Lung (tissue), 12 donors: ENCODE results near the gene ROBO1. TPM values are rescaled to one million over a fixed set of nuclear protein-coding genes. Genes with fewer than 3 reads are reported as not detected.

ENCODE experiments used
- ATAC-seq: fragments of 200-7000 bp; cut with Tn5 transposase; one replicate; pipeline ENCODE4 v1.9.1; 2020; ENCODE audit warnings: moderate number of reproducible peaks; ENCODE audit not compliant: insufficient read depth, low FRiP score
- DNase-seq, 3 donors: peaks; one replicate each; pipeline ENCODE4 v3.0.0-alpha.2; 2013 to 2017
- H3K27ac ChIP-seq, 2 donors: one replicate each; pipeline ENCODE4 v1.5.1; 2013; ENCODE audit warnings: mild to moderate bottlenecking in 2 of 2, moderate library complexity in 2 of 2, control low read depth in 1 of 2, inconsistent platforms in 1 of 2, low read depth in 1 of 2, low read length in 1 of 2
- H3K27me3 ChIP-seq, 3 donors: one replicate each; pipeline ENCODE4 v1.5.1; 2013; ENCODE audit warnings: low read length in 2 of 3; ENCODE audit not compliant: control insufficient read depth in 3 of 3, insufficient read depth in 3 of 3
- H3K36me3 ChIP-seq, 4 donors: one replicate each; pipeline ENCODE4 v1.5.1; 2013; ENCODE audit warnings: low read length in 4 of 4, mild to moderate bottlenecking in 1 of 4, moderate library complexity in 1 of 4; ENCODE audit not compliant: control insufficient read depth in 4 of 4, insufficient read depth in 4 of 4
- H3K4me1 ChIP-seq, 5 donors: one replicate each; pipeline ENCODE4 v1.5.1; 2013; ENCODE audit warnings: low read length in 5 of 5, mild to moderate bottlenecking in 2 of 5, moderate library complexity in 1 of 5; ENCODE audit not compliant: control insufficient read depth in 5 of 5, insufficient read depth in 5 of 5
- H3K4me3 ChIP-seq: one replicate; pipeline ENCODE4 v1.5.1; 2013; ENCODE audit warnings: mild to moderate bottlenecking, control low read depth, moderate library complexity
- H3K9ac ChIP-seq, 2 donors: one replicate each; pipeline ENCODE4 v1.5.1; 2013; ENCODE audit warnings: low read length in 2 of 2, control low read depth in 1 of 2; ENCODE audit not compliant: insufficient read depth in 1 of 2
- H3K9me3 ChIP-seq, 4 donors: one replicate each; pipeline ENCODE4 v1.5.1; 2013; ENCODE audit warnings: low read length in 3 of 4, mild to moderate bottlenecking in 1 of 4, moderate library complexity in 1 of 4; ENCODE audit not compliant: control insufficient read depth in 4 of 4, insufficient read depth in 3 of 4
- CTCF ChIP-seq: IDR thresholded peaks from 2 replicates; pipeline ENCODE4 v1.5.1; 2012; ENCODE audit warnings: mild to moderate bottlenecking; ENCODE audit errors: control extremely low read depth, extremely low read depth
- WGBS, 2 donors: extraction: QIAGEN DNeasy Blood & Tissue Kit; methylation state at CpG; one replicate each; pipeline ENCODE4 v1.1.7; 2013; 5-methylcytosine and 5-hydroxymethylcytosine counted together
- polyA plus RNA-seq, 2 donors: library from polyadenylated mRNA; stranded (reverse); fragments of 200-250 nt; gene quantifications; one replicate each; pipeline ENCODE4 v1.2.1, GENCODE V29; 2013
- total RNA-seq, 2 donors: library from RNA; depleted of rRNA in 1 of 2; stranded (reverse); fragments of >200 nt in 1 of 2; gene quantifications; one replicate each; pipeline ENCODE4 v1.2.1, GENCODE V29; 2014 to 2021
- donor health status: control.
- donor health status: control.
- donor health status: Bipolar disorder and iron deficiency.
- donor health status: healthy.
- donor health status: DM: yes; HTN: yes; CAD: no.

Gene ROBO1
- total and polyA plus RNA-seq, 4 donors: 2.6 to 72.6 (median 15.7) TPM

- no peaks in the 10 kb centered on the region for H3K27me3 ChIP-seq
- peaks cover 0 to 29% (median 3%) of the 10 kb centered on the region in 5 donors for H3K4me1 ChIP-seq
- 95 to 96% methylated on average over 1 of the region's 1 CpG for WGBS, 2 donors
- H3K36me3 ChIP-seq: no peaks in the 10 kb centered on the region
- no peak overlapping the region for H3K4me3 ChIP-seq
- no peak overlapping the region for H3K27ac ChIP-seq
- DNase-seq (no peak), ATAC-seq (no peak)
- no peak overlapping the region for H3K9ac ChIP-seq
- TF ChIP-seq CTCF: no peak
- H3K9me3 ChIP-seq: no peaks in the 10 kb centered on the region
Measured at GRCh38 chr3:78799681-78800080, 968.1 kb downstream of the ROBO1 start.

DNA sequence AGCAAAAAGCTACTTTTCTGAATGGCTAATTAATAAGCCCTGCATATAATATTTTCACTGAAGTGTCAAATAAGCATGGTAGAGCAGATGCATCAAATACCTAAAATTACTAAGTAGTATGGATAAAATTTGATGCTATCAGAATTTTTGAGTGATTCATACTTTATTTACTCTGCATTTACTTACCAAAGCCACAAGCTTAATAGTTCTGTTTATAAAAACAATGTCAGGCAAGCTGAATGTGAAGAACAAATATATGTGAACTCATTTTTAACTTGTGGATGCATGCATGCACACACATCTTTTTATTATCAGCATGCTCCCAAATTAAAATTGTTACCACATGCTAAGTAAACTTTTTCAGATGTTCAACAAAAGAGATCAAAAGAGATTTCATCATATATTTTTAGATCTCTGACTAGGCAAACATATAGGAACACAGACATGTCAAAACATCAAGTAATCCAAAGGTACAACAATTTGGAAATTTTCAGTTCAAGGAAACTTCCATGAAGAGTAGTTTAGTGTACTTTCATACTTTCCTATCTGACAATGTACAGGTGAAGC is 969.4 kb downstream of the ROBO1 start:
- Histone ChIP-seq H3K4me1 (peaks cover 0 to 18% (median 0%) of the 10 kb centered on the region in 5 donors), H3K27me3 (no peaks in the 10 kb centered on the region), H3K36me3 (no peaks in the 10 kb centered on the region), H3K9ac (no peak overlapping the region), H3K27ac (no peak overlapping the region), H3K9me3 (no peaks in the 10 kb centered on the region), H3K4me3 (no peak overlapping the region)
- no peak for ATAC-seq
- TF ChIP-seq CTCF: no peak
- DNase-seq: no peak

DNA sequence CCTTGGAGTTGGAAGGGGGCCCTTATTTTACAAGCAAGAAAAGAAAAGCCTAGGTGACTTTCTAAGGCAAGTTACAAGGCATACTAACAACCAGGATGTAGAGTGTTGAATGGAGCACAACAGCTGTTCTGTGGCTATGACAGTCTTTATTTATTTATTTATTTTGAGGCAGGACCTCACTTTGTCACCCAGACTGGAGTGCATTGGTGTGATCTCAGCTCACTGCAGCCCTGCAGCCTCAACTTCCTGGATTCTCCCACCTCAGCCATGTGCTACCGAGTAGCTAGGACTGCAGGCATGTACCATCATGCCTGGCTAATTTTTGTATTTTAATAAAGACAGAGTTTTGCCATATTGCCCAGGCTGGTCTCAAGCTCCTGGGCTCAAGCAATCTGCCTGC is 973.4 kb downstream of the ROBO1 start:
- 82 to 84% methylated on average over 1 of the region's 1 CpG for WGBS, 2 donors
- ATAC-seq: no peak
- H3K9ac ChIP-seq: no peak overlapping the region

More for the DNA sequence above, 973.4 kb downstream of the ROBO1 start:
- H3K4me3 ChIP-seq: no peak overlapping the region
- H3K36me3 ChIP-seq: no peaks in the 10 kb centered on the region
- H3K27ac ChIP-seq: no peak overlapping the region
- no peaks in the 10 kb centered on the region for H3K9me3 ChIP-seq
- TF ChIP-seq CTCF: no peak
- H3K4me1 ChIP-seq: peaks cover 0 to 9% (median 0%) of the 10 kb centered on the region in 5 donors
- peak in 2 of 3 donors; percentile 19 to 46 for DNase-seq
- H3K27me3 ChIP-seq: no peaks in the 10 kb centered on the region
